ENCODE data around the gene KATNAL2. TPM values are rescaled to one million over a fixed set of nuclear protein-coding genes. Genes with fewer than 3 reads are reported as not detected.
A peak's percentile ranks its signal among the peaks of the same experiment; 100 is the strongest.

KATNAL2 gene
- total and polyA plus RNA-seq, 2 donors from 2014 or later, result 6.9 to 13.4 TPM

GRCh38 chr18:46899274-46899948 is 18.0 kb upstream of the KATNAL2 start:
- no peaks in the 10 kb centered on the region for H3K27me3 ChIP-seq (ENCODE audit: control insufficient read depth, insufficient read depth, low read length)
- H3K9ac ChIP-seq (ENCODE audit: low read length in 3 of 3), result no peak overlapping the region
- no peak overlapping the region for H3K27ac ChIP-seq (ENCODE audit: low read depth in 2 of 2, low read length in 2 of 2)
- intact Hi-C loops (cut with DNase I), result no loop called here
- peaks cover 0 to 3% (median 0%) of the 10 kb centered on the region in 3 donors for H3K4me1 ChIP-seq (ENCODE audit: control insufficient read depth in 2 of 3, insufficient read depth in 2 of 3, low read depth in 1 of 3, low read length in 3 of 3)
- no peaks in the 10 kb centered on the region for H3K9me3 ChIP-seq (ENCODE audit: control insufficient read depth in 2 of 3, insufficient read depth in 1 of 3, low read length in 3 of 3)
- no peak for TF ChIP-seq CTCF (IDR thresholded peaks at IDR 0.05; ENCODE audit: borderline replicate concordance, extremely low read depth, insufficient read depth)
- DNase-seq (peak in 2 of 5 donors; percentile 22 to 40), FAIRE-seq (no peak)
- no peaks in the 10 kb centered on the region for H3K36me3 ChIP-seq (ENCODE audit: control insufficient read depth in 2 of 3, insufficient read depth in 3 of 3, low read length in 3 of 3)
- H3K4me3 ChIP-seq (ENCODE audit: low read length in 3 of 3), result no peak overlapping the region

GRCh38 chr18:46903406-46903805 is 14.0 kb upstream of the KATNAL2 start:
- H3K9me3 ChIP-seq (ENCODE audit: control insufficient read depth in 2 of 3, insufficient read depth in 1 of 3, low read length in 3 of 3), result no peaks in the 10 kb centered on the region
- H3K4me3 ChIP-seq (ENCODE audit: low read length in 3 of 3), result no peak overlapping the region
- H3K9ac ChIP-seq (ENCODE audit: low read length in 3 of 3), result no peak overlapping the region
- H3K27ac ChIP-seq (ENCODE audit: low read depth in 2 of 2, low read length in 2 of 2), result no peak overlapping the region
- intact Hi-C loops (cut with DNase I), result no loop called here
- H3K36me3 ChIP-seq (ENCODE audit: control insufficient read depth in 2 of 3, insufficient read depth in 3 of 3, low read length in 3 of 3), result no peaks in the 10 kb centered on the region
- DNase-seq (no peak), FAIRE-seq (no peak)
- peaks cover 0 to 3% (median 0%) of the 10 kb centered on the region in 3 donors for H3K4me1 ChIP-seq (ENCODE audit: control insufficient read depth in 2 of 3, insufficient read depth in 2 of 3, low read depth in 1 of 3, low read length in 3 of 3)
- H3K27me3 ChIP-seq (ENCODE audit: control insufficient read depth, insufficient read depth, low read length), result no peaks in the 10 kb centered on the region
- TF ChIP-seq CTCF (IDR thresholded peaks at IDR 0.05; ENCODE audit: borderline replicate concordance, extremely low read depth, insufficient read depth), result no peak

GRCh38 chr18:46909497-46909896 is 7.9 kb upstream of the KATNAL2 start:
- no peak for TF ChIP-seq CTCF (IDR thresholded peaks at IDR 0.05; ENCODE audit: borderline replicate concordance, extremely low read depth, insufficient read depth)
- H3K4me3 ChIP-seq (ENCODE audit: low read length in 3 of 3), result no peak overlapping the region
- no peak overlapping the region for H3K27ac ChIP-seq (ENCODE audit: low read depth in 2 of 2, low read length in 2 of 2)
- no peak for FAIRE-seq
- DNase-seq, result no peak
- intact Hi-C loops (cut with DNase I), result no loop called here
- no peaks in the 10 kb centered on the region for H3K36me3 ChIP-seq (ENCODE audit: control insufficient read depth in 2 of 3, insufficient read depth in 3 of 3, low read length in 3 of 3)
- H3K9me3 ChIP-seq (ENCODE audit: control insufficient read depth in 2 of 3, insufficient read depth in 1 of 3, low read length in 3 of 3), result no peaks in the 10 kb centered on the region
- no peak overlapping the region for H3K9ac ChIP-seq (ENCODE audit: low read length in 3 of 3)
- no peaks in the 10 kb centered on the region for H3K4me1 ChIP-seq (ENCODE audit: control insufficient read depth in 2 of 3, insufficient read depth in 2 of 3, low read depth in 1 of 3, low read length in 3 of 3)
- H3K27me3 ChIP-seq (ENCODE audit: control insufficient read depth, insufficient read depth, low read length), result no peaks in the 10 kb centered on the region

GRCh38 chr18:46910856-46911255 is 6.5 kb upstream of the KATNAL2 start:
- no peaks in the 10 kb centered on the region for H3K9me3 ChIP-seq (ENCODE audit: control insufficient read depth in 2 of 3, insufficient read depth in 1 of 3, low read length in 3 of 3)
- FAIRE-seq, result no peak
- intact Hi-C loops (cut with DNase I), result no loop called here
- no peak for DNase-seq
- H3K4me3 ChIP-seq (ENCODE audit: low read length in 3 of 3), result no peak overlapping the region
- TF ChIP-seq CTCF (IDR thresholded peaks at IDR 0.05; ENCODE audit: borderline replicate concordance, extremely low read depth, insufficient read depth), result no peak
- H3K27ac ChIP-seq (ENCODE audit: low read depth in 2 of 2, low read length in 2 of 2), result no peak overlapping the region
- peaks cover 0 to 4% (median 2%) of the 10 kb centered on the region in 3 donors for H3K4me1 ChIP-seq (ENCODE audit: control insufficient read depth in 2 of 3, insufficient read depth in 2 of 3, low read depth in 1 of 3, low read length in 3 of 3)
- H3K27me3 ChIP-seq (ENCODE audit: control insufficient read depth, insufficient read depth, low read length), result no peaks in the 10 kb centered on the region
- H3K9ac ChIP-seq (ENCODE audit: low read length in 3 of 3), result no peak overlapping the region
- no peaks in the 10 kb centered on the region for H3K36me3 ChIP-seq (ENCODE audit: control insufficient read depth in 2 of 3, insufficient read depth in 3 of 3, low read length in 3 of 3)
